Measurements from ENCODE around the gene SLK. TPM values are rescaled to one million over a fixed set of nuclear protein-coding genes. Genes with fewer than 3 reads are reported as not detected.

Gene SLK
- total and polyA plus RNA-seq, 2 of the 4 experiments (the other 2 are of a cell fraction) = 8.1 to 21.5 TPM

DNA sequence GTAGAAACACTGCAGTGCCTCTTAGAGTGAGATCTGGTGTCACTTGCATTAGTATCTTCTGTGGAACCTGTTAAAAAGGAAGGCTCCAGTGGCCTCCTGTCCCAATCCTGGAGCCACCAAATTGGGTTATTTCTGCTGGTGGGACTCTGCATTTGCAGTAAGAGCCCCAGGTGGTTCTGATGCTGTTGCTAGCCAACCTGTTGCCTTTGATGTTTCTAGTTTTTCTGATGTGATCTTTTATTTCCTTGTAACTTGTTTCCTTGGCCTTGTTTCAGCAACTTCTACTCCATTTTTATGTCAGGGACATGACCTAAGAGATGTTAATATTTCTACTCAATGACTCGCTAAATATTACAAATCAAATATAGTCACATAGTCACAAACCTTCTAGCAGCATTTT, 36.5 kb upstream of the SLK start:
- Histone ChIP-seq H3K4me3 (ENCODE audit: insufficient read depth, low read depth, low read length) (no peak overlapping the region), H2BK5ac (ENCODE audit: low read depth, low read length, poor library complexity, severe bottlenecking) (no peak overlapping the region), H3K14ac (replicated peaks; ENCODE audit: low read depth, low read length) (no peak overlapping the region), H4K5ac (ENCODE audit: low read depth, low read length) (no peak overlapping the region), H3K4ac (ENCODE audit: low read depth, low read length) (no peak overlapping the region), H3K9ac (ENCODE audit: low read depth, low read length) (no peak overlapping the region), H3K4me1 (ENCODE audit: control insufficient read depth, insufficient read depth, low read length) (no peaks in the 10 kb centered on the region), H2BK15ac (ENCODE audit: low read depth, low read length) (no peak overlapping the region), H4K91ac (ENCODE audit: insufficient read depth, low read depth, low read length) (no peak overlapping the region), H3K4me2 (ENCODE audit: low read depth, low read length) (no peak overlapping the region), H3K23ac (ENCODE audit: low read depth, low read length) (no peak overlapping the region), H2BK20ac (ENCODE audit: low read depth, low read length) (no peak overlapping the region), H3K79me1 (ENCODE audit: low read depth in 1 of 2, low read length in 2 of 2) (no peaks in the 10 kb centered on the region), H3K9me1 (ENCODE audit: insufficient read depth, low read length) (no peaks in the 10 kb centered on the region), H2AK5ac (ENCODE audit: low read depth, low read length) (no peak overlapping the region), H2AFZ (replicated peaks; ENCODE audit: low read length, poor library complexity) (no peak overlapping the region), H3K27me3 (ENCODE audit: control insufficient read depth, insufficient read depth, low read length) (no peaks in the 10 kb centered on the region), H3K27ac (ENCODE audit: insufficient read depth, low read length) (no peak overlapping the region), H3K18ac (ENCODE audit: low read depth, low read length) (no peak overlapping the region), H3K9me3 (ENCODE audit: control insufficient read depth, insufficient read depth, low read length) (no peaks in the 10 kb centered on the region), H2AK9ac (replicated peaks; ENCODE audit: low read depth, low read length, poor library complexity) (no peak overlapping the region), H4K8ac (ENCODE audit: low read depth in 2 of 2, low read length in 2 of 2) (no peak overlapping the region), H2BK120ac (ENCODE audit: low read depth, low read length) (no peak overlapping the region), H4K20me1 (ENCODE audit: insufficient read depth, low read length) (no peaks in the 10 kb centered on the region), H3K56ac (ENCODE audit: extremely low read depth, insufficient read depth, low read length) (no peak overlapping the region), H3K36me3 (ENCODE audit: control insufficient read depth, insufficient read depth, low read length) (no peaks in the 10 kb centered on the region)
- BruUV-seq (replicated peaks) = no TSS peak
- in situ Hi-C loops (cut with MboI; ENCODE audit: low sequenced_read_pairs) = no loop called here
- WGBS, 2 experiments (ENCODE audit: extremely low coverage in 2 of 2, insufficient read length in 1 of 2) = no CpG with 5 or more reads among the region's 1 CpG
- ChIA-PET CTCF (no interaction called here), POLR2A (ENCODE audit: unreplicated experiment) (no interaction called here)
- ATAC-seq (ENCODE audit: low read depth) = no peak
- no peak for DNase-seq
- TF ChIP-seq, protein P1, sequence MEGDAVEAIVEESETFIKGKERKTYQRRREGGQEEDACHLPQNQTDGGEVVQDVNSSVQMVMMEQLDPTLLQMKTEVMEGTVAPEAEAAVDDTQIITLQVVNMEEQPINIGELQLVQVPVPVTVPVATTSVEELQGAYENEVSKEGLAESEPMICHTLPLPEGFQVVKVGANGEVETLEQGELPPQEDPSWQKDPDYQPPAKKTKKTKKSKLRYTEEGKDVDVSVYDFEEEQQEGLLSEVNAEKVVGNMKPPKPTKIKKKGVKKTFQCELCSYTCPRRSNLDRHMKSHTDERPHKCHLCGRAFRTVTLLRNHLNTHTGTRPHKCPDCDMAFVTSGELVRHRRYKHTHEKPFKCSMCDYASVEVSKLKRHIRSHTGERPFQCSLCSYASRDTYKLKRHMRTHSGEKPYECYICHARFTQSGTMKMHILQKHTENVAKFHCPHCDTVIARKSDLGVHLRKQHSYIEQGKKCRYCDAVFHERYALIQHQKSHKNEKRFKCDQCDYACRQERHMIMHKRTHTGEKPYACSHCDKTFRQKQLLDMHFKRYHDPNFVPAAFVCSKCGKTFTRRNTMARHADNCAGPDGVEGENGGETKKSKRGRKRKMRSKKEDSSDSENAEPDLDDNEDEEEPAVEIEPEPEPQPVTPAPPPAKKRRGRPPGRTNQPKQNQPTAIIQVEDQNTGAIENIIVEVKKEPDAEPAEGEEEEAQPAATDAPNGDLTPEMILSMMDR (conservative IDR thresholded peaks at IDR 0.05; ENCODE audit: low read depth, low read length) = no peak
- TF ChIP-seq MXI1 (IDR thresholded peaks at IDR 0.05; ENCODE audit: borderline replicate concordance, low read depth, low read length) (no peak), MAZ (IDR thresholded peaks at IDR 0.05; ENCODE audit: borderline replicate concordance, low read depth, low read length) (no peak), NFE2L2 (IDR thresholded peaks at IDR 0.05; ENCODE audit: low read depth, low read length) (no peak)
- intact Hi-C loops (cut with micrococcal nuclease) = no loop called here
- dilution Hi-C loops (cut with HindIII; ENCODE audit: low sequenced_read_pairs, unreplicated experiment) = no loop called here

All from IMR-90 (cell line).